H1 (cell line): Measurements from ENCODE around the gene CTIF. TPM values are rescaled to one million over a fixed set of nuclear protein-coding genes. Genes with fewer than 3 reads are reported as not detected.

Experiments
- CBX8 ChIP-seq: fragments of 300-800, 300-1000 bp; sonication (generic); IDR thresholded peaks from 2 replicates; pipeline ENCODE4 v1.7.1; 2016; ENCODE audit warnings: low read depth, low read length, borderline replicate concordance
- EGR1 ChIP-seq: IDR thresholded peaks from 2 replicates; pipeline ENCODE4 v1.6.1; 2011; ENCODE audit warnings: low read depth, low read length, borderline replicate concordance
- NANOG ChIP-seq: IDR thresholded peaks from 2 replicates; pipeline ENCODE4 v1.6.1; 2011; ENCODE audit warnings: low read length, low read depth, mild to moderate bottlenecking, inconsistent platforms; ENCODE audit not compliant: insufficient read depth, poor library complexity, severe bottlenecking
- POLR2AphosphoS5 ChIP-seq: IDR thresholded peaks from 2 replicates; pipeline ENCODE4 v1.6.1; 2011; ENCODE audit warnings: low read depth, low read length
- POU5F1 ChIP-seq: IDR thresholded peaks from 2 replicates; pipeline ENCODE4 v1.6.1; 2011; ENCODE audit warnings: low read depth, mild to moderate bottlenecking, low read length, moderate library complexity
- RBBP5 ChIP-seq: IDR thresholded peaks from 2 replicates; pipeline ENCODE4 v1.7.1; 2012; ENCODE audit warnings: low read depth, mild to moderate bottlenecking, inconsistent platforms, low read length, moderate library complexity, borderline replicate concordance
- TCF12 ChIP-seq: IDR thresholded peaks from 2 replicates; pipeline ENCODE4 v1.6.1; 2011; ENCODE audit warnings: low read depth, mild to moderate bottlenecking, low read length
- polyA plus RNA-seq, 7 experiments: library from polyadenylated mRNA; depleted of rRNA in 3 of 7; stranded (reverse) in 5 of 7; unstranded in 2 of 7; fragments of >200 nt in 5 of 7; fragments of 200-250 nt in 2 of 7; gene quantifications; 1 replicate in 5 of 7; 2 replicates in 1 of 7; 4 replicates in 1 of 7; pipeline versions ENCODE4 v1.2.1 to v1.2.3, GENCODE V29; 2011 to 2013; ENCODE audit warnings: missing spikeins in 2 of 7, mixed read lengths in 2 of 7
- total RNA-seq: library from RNA; stranded (reverse); fragmentation: NEBNext Ultra II Directional; extraction: Animal tissue kit (Norgen Biotek cat#: 25700); gene quantifications from 2 replicates; pipeline ENCODE4 v1.2.1, GENCODE V29; 2021
- TF ChIP-seq, protein P1 (sequence below): IDR thresholded peaks from 2 replicates; pipeline ENCODE4 v1.6.1; 2012; ENCODE audit warnings: inconsistent platforms

CTIF gene
- total and polyA plus RNA-seq, 2 of the 8 experiments (the other 6 are each of a cell fraction or from before 2014, with no cell fraction given), result 9.0 to 17.8 TPM

DNA sequence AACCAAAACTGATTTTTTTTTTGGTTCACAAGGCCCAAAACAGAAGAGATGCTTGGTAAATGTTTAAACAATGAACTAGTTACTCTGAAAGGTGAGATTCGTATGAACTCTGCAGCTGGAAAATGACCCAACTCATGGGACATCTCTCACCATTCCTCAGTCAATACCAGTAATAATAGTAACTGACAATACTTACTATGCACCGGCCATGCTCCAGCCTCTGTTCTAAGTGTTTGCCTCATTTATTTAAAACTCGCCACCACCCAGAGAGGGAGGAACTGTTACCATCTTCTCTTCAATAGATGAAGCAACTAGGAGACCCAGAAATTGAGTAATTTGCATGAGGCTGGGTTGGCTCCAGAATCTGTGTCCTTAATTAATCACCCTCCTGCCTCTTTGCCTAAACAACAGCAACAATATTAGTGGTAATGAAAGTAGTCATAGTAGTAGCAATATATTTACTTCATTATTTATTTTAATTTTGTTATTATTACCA, 130.4 kb downstream of the CTIF start (continued):
- no peak for TF ChIP-seq RBBP5
- no peak for TF ChIP-seq CBX8
- TF ChIP-seq, protein P1, sequence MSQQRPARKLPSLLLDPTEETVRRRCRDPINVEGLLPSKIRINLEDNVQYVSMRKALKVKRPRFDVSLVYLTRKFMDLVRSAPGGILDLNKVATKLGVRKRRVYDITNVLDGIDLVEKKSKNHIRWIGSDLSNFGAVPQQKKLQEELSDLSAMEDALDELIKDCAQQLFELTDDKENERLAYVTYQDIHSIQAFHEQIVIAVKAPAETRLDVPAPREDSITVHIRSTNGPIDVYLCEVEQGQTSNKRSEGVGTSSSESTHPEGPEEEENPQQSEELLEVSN, result no peak
- TF ChIP-seq EGR1, result no peak
- no peak for TF ChIP-seq TCF12
- TF ChIP-seq NANOG, result no peak
- no peak for TF ChIP-seq POLR2AphosphoS5
- TF ChIP-seq POU5F1, result no peak
